H9 (cell line): Measurements from ENCODE around the gene LRRC73. TPM values are rescaled to one million over a fixed set of nuclear protein-coding genes. Genes with fewer than 3 reads are reported as not detected.

Source experiments
- DNase-seq: peaks from one replicate; pipeline ENCODE4 v3.0.0-alpha.2; 2017
- H2AFZ ChIP-seq: one replicate; pipeline ENCODE4 v1.6.1; 2013; ENCODE audit warnings: mild to moderate bottlenecking, low read length, control low read depth, moderate library complexity
- H2AK5ac ChIP-seq: 2 replicates; pipeline ENCODE4 v1.6.1; 2013; ENCODE audit warnings: low read length, control low read depth, mixed read lengths; ENCODE audit not compliant: insufficient read length
- H2BK120ac ChIP-seq: one replicate; pipeline ENCODE4 v1.6.1; 2013; ENCODE audit warnings: low read depth, mild to moderate bottlenecking, low read length, control low read depth, inconsistent platforms; ENCODE audit not compliant: poor library complexity, severe bottlenecking
- H2BK12ac ChIP-seq: 2 replicates; pipeline ENCODE4 v1.6.1; 2013; ENCODE audit warnings: low read length, control low read depth, mixed read lengths, low read depth; ENCODE audit not compliant: insufficient read length
- H2BK15ac ChIP-seq: 2 replicates; pipeline ENCODE4 v1.6.1; 2013; ENCODE audit warnings: low read depth, low read length, control low read depth
- H2BK20ac ChIP-seq: one replicate; pipeline ENCODE4 v1.6.1; 2013; ENCODE audit warnings: low read depth, mild to moderate bottlenecking, low read length, control low read depth, inconsistent platforms; ENCODE audit not compliant: poor library complexity, severe bottlenecking
- H2BK5ac ChIP-seq: 2 replicates; pipeline ENCODE4 v1.6.1; 2013; ENCODE audit warnings: low read length, control low read depth, mixed read lengths; ENCODE audit not compliant: insufficient read length
- H3K14ac ChIP-seq: 2 replicates; pipeline ENCODE4 v1.6.1; 2013; ENCODE audit warnings: low read length, control low read depth; ENCODE audit not compliant: insufficient read depth
- H3K18ac ChIP-seq: 2 replicates; pipeline ENCODE4 v1.6.1; 2013; ENCODE audit warnings: low read depth, mild to moderate bottlenecking, mixed read lengths, low read length, control low read depth; ENCODE audit not compliant: insufficient read length
- H3K23ac ChIP-seq: 2 replicates; pipeline ENCODE4 v1.6.1; 2013; ENCODE audit warnings: low read length, control low read depth, mixed read lengths, low read depth; ENCODE audit not compliant: insufficient read length
- H3K23me2 ChIP-seq: 2 replicates; pipeline ENCODE4 v1.6.1; 2013; ENCODE audit warnings: low read depth, mild to moderate bottlenecking, mixed read lengths, low read length, control low read depth; ENCODE audit not compliant: insufficient read length, poor library complexity, severe bottlenecking
- H3K27ac ChIP-seq: 2 replicates; pipeline ENCODE4 v1.5.1; 2013; ENCODE audit warnings: low read length, control low read depth, mixed read lengths, low read depth; ENCODE audit not compliant: insufficient read length
- H3K27me3 ChIP-seq: 2 replicates; pipeline ENCODE4 v1.6.1; 2013; ENCODE audit warnings: low read length, control low read depth, inconsistent platforms; ENCODE audit not compliant: insufficient read depth
- H3K4ac ChIP-seq: 2 replicates; pipeline ENCODE4 v1.6.1; 2013; ENCODE audit warnings: low read depth, mild to moderate bottlenecking, control low read depth, inconsistent platforms, low read length, moderate library complexity
- H3K4me1 ChIP-seq: 2 replicates; pipeline ENCODE4 v1.6.1; 2013; ENCODE audit warnings: low read length, control low read depth, inconsistent platforms; ENCODE audit not compliant: insufficient read depth
- H3K4me2 ChIP-seq: 2 replicates; pipeline ENCODE4 v1.6.1; 2013; ENCODE audit warnings: low read length, control low read depth, mixed read lengths; ENCODE audit not compliant: insufficient read length, insufficient read depth
- H3K56ac ChIP-seq: 2 replicates; pipeline ENCODE4 v1.6.1; 2013; ENCODE audit warnings: low read depth, mild to moderate bottlenecking, mixed read lengths, low read length, control low read depth; ENCODE audit not compliant: insufficient read length
- H3K79me1 ChIP-seq: 2 replicates; pipeline ENCODE4 v1.6.1; 2013; ENCODE audit warnings: low read depth, mild to moderate bottlenecking, moderate library complexity, low read length, control low read depth, inconsistent platforms; ENCODE audit not compliant: insufficient read depth, poor library complexity, severe bottlenecking
- H3K79me2 ChIP-seq: 2 replicates; pipeline ENCODE4 v1.6.1; 2013; ENCODE audit warnings: low read length, control low read depth, inconsistent platforms; ENCODE audit not compliant: insufficient read depth
- H3K9ac ChIP-seq: 2 replicates; pipeline ENCODE4 v1.6.1; 2013; ENCODE audit warnings: low read length, control low read depth, mixed read lengths; ENCODE audit not compliant: insufficient read length; ENCODE audit errors: extremely low read depth
- H3K9me3 ChIP-seq: one replicate; pipeline ENCODE4 v1.6.1; 2013; ENCODE audit warnings: low read depth, low read length, inconsistent platforms; ENCODE audit not compliant: control insufficient read depth
- H3T11ph ChIP-seq: one replicate; pipeline ENCODE4 v1.6.1; 2013; ENCODE audit warnings: mild to moderate bottlenecking, low read length, control low read depth, inconsistent platforms
- H4K20me1 ChIP-seq: one replicate; pipeline ENCODE4 v1.6.1; 2013; ENCODE audit not compliant: control insufficient read depth, insufficient read length, insufficient read depth
- H4K5ac ChIP-seq: 2 replicates; pipeline ENCODE4 v1.6.1; 2013; ENCODE audit warnings: low read depth, mild to moderate bottlenecking, mixed read lengths, low read length, control low read depth; ENCODE audit not compliant: insufficient read length
- H4K8ac ChIP-seq: replicated peaks from 2 replicates; pipeline ENCODE4 v1.6.1; 2013; ENCODE audit warnings: low read length, control low read depth, mixed read lengths, low read depth; ENCODE audit not compliant: insufficient read length
- H4K91ac ChIP-seq: 2 replicates; pipeline ENCODE4 v1.6.1; 2013; ENCODE audit warnings: low read depth, mild to moderate bottlenecking, moderate library complexity, mixed read lengths, low read length, control low read depth; ENCODE audit not compliant: insufficient read length
- H3K27ac Mint-ChIP-seq, 3 experiments: 2 replicates in 2 of 3; 3 replicates in 1 of 3; pipeline ENCODE4 v1.8.0; 2020 to 2021; ENCODE audit warnings: mixed read lengths in 3 of 3, mild to moderate bottlenecking in 1 of 3, moderate library complexity in 1 of 3
- H3K27me3 Mint-ChIP-seq: 2 replicates; pipeline ENCODE4 v1.8.0; 2021; ENCODE audit warnings: low read depth, mild to moderate bottlenecking, moderate library complexity, mixed read lengths
- H3K36me3 Mint-ChIP-seq, 3 experiments: 2 replicates in 2 of 3; 3 replicates in 1 of 3; pipeline ENCODE4 v1.8.0; 2020 to 2021; ENCODE audit warnings: low read depth in 3 of 3, mixed read lengths in 3 of 3; ENCODE audit not compliant: insufficient read depth in 1 of 3
- H3K4me1 Mint-ChIP-seq, 2 experiments: 2 replicates each; pipeline ENCODE4 v1.8.0; 2020; ENCODE audit warnings: mixed read lengths in 2 of 2
- H3K4me3 Mint-ChIP-seq, 2 experiments: 2 replicates in 1 of 2; 3 replicates in 1 of 2; pipeline ENCODE4 v1.8.0; 2020 to 2021; ENCODE audit warnings: mild to moderate bottlenecking in 2 of 2, mixed read lengths in 2 of 2, moderate library complexity in 1 of 2
- H3K9me3 Mint-ChIP-seq, 2 experiments: 2 replicates in 1 of 2; 3 replicates in 1 of 2; pipeline ENCODE4 v1.8.0; 2020; ENCODE audit warnings: mild to moderate bottlenecking in 2 of 2, mixed read lengths in 2 of 2, moderate library complexity in 1 of 2
- CTCF ChIP-seq: fragments of 200-600 bp; sonication (generic); conservative IDR thresholded peaks from 3 replicates; pipeline ENCODE4 v1.8.0; 2021; ENCODE audit warnings: antibody characterized with exemption, mild to moderate bottlenecking
- WGBS: extraction: QIAGEN DNeasy Blood & Tissue Kit; methylation state at CpG from one replicate; pipeline ENCODE4 v1.1.7; 2013; ENCODE audit warnings: missing lambda C conversion rate, low lambda C conversion rate, mixed read lengths; ENCODE audit not compliant: insufficient read length; ENCODE audit errors: extremely low coverage; 5-methylcytosine and 5-hydroxymethylcytosine counted together
- total RNA-seq: library from RNA; stranded (reverse); gene quantifications from 2 replicates; pipeline ENCODE4 v1.2.1, GENCODE V29; 2021

The LRRC73 gene
- total RNA-seq, 1 experiment from 2014 or later = 0.55 TPM

DNA sequence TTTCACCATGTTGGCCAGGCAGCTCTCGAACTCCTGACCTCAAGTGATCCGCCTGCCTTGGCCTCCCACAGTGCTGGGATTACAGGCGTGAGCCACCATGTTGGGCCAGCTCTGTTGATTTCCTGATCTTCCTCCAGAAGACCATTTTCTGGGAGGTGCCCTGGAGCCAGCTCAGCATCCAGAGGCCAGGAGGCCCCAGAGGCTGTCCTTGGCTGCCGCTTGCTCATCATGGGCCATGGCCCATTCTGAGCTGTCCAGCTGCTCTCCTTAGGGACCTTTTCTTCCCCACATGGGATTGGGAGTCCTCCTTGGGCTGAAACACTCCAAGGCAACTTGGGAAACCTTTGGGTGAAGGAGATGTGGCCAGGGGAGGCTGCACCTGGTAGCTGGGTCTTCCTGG, 15.4 kb downstream of the LRRC73 start:
- no peak overlapping the region for H3K4me3 Mint-ChIP-seq

More for the DNA sequence above, 15.4 kb downstream of the LRRC73 start:
- Histone ChIP-seq H3K27ac (no peak overlapping the region), H3K9me3 (no peaks in the 10 kb centered on the region), H2AK5ac (no peak overlapping the region), H3K4ac (no peak overlapping the region), H4K20me1 (peaks cover 2% of the 10 kb centered on the region), H3K4me1 (peaks cover 6% of the 10 kb centered on the region; the same call in 1 of the 2 replicates), H2AFZ (no peak overlapping the region), H2BK20ac (no peak overlapping the region), H2BK120ac (no peak overlapping the region), H3K23me2 (no peaks in the 10 kb centered on the region), H4K8ac (no peak overlapping the region), H3K18ac (no peak overlapping the region), H4K91ac (no peak overlapping the region), H3T11ph (no peak overlapping the region), H3K4me2 (no peak overlapping the region), H3K9ac (no peak overlapping the region), H3K14ac (no peak overlapping the region), H3K23ac (no peak overlapping the region), H4K5ac (no peak overlapping the region), H3K79me2 (no peaks in the 10 kb centered on the region; the same call in 1 of the 2 replicates), H3K56ac (no peak overlapping the region), H2BK5ac (no peak overlapping the region), H3K27me3 (no peaks in the 10 kb centered on the region), H3K79me1 (peaks cover 5% of the 10 kb centered on the region), H2BK12ac (no peak overlapping the region), H2BK15ac (no peak overlapping the region)
- H3K4me1 Mint-ChIP-seq = peaks cover 30% of the 10 kb centered on the region in 2 experiments
- no peak overlapping the region for H3K27ac Mint-ChIP-seq
- WGBS = no CpG with 5 or more reads among the region's 4 CpGs
- H3K36me3 Mint-ChIP-seq = peaks cover 5 to 22% (median 20%) of the 10 kb centered on the region in 3 experiments; a peak in 6 of 7 replicates
- H3K27me3 Mint-ChIP-seq = no peaks in the 10 kb centered on the region
- no peak for TF ChIP-seq CTCF
- no peaks in the 10 kb centered on the region for H3K9me3 Mint-ChIP-seq
- DNase-seq = no peak
